Fibroblast of pulmonary artery (primary cell): ENCODE measurements around the gene ARL14EPL.

ENCODE experiments used
- DNase-seq: peaks from one replicate; pipeline ENCODE4 v3.0.0-alpha.2; 2010; ENCODE audit warnings: low read depth
- H3K4me3 ChIP-seq: replicated peaks from 2 replicates; pipeline ENCODE4 v1.5.1; 2011; ENCODE audit warnings: low read depth, mild to moderate bottlenecking, control low read depth, low read length, moderate library complexity
- TF ChIP-seq, protein P1 (sequence below): IDR thresholded peaks from 2 replicates; pipeline ENCODE4 v1.5.1; 2011; ENCODE audit warnings: mild to moderate bottlenecking, control low read depth, low read length, inconsistent platforms; ENCODE audit errors: missing control alignments

Gene ARL14EPL

DNA sequence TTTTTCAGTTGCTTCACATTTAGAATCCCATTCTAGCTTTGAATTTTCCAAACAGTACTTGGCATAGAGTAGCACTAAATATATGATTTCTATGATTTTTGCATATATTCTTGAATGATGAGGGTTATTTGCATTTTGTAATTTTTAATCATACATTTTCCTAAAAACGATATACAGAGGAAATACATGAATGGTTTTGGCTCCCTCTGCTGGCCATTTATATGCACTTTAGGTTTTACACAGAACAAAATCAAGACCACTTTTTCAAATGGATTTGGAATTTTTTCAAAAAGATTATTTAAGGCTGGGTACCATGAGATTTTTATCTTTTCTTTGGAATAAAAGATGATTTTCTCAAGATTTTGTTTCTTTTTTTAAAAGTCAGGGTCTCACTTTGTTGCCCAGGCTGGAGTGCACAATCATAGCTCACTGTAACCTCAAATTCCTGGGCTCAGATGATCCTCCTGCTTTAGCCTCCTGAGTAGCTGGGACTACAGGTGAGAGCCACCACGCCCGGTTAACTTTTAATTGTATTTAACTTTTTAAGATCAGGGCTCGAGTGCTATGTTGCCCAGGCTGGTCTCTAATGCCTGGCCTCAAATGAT, 35.9 kb downstream of the ARL14EPL start:
- DNase-seq, result peak; percentile 80
- TF ChIP-seq, protein P1, sequence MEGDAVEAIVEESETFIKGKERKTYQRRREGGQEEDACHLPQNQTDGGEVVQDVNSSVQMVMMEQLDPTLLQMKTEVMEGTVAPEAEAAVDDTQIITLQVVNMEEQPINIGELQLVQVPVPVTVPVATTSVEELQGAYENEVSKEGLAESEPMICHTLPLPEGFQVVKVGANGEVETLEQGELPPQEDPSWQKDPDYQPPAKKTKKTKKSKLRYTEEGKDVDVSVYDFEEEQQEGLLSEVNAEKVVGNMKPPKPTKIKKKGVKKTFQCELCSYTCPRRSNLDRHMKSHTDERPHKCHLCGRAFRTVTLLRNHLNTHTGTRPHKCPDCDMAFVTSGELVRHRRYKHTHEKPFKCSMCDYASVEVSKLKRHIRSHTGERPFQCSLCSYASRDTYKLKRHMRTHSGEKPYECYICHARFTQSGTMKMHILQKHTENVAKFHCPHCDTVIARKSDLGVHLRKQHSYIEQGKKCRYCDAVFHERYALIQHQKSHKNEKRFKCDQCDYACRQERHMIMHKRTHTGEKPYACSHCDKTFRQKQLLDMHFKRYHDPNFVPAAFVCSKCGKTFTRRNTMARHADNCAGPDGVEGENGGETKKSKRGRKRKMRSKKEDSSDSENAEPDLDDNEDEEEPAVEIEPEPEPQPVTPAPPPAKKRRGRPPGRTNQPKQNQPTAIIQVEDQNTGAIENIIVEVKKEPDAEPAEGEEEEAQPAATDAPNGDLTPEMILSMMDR, result peak; percentile 72
- H3K4me3 ChIP-seq, result no peak overlapping the region

DNA sequence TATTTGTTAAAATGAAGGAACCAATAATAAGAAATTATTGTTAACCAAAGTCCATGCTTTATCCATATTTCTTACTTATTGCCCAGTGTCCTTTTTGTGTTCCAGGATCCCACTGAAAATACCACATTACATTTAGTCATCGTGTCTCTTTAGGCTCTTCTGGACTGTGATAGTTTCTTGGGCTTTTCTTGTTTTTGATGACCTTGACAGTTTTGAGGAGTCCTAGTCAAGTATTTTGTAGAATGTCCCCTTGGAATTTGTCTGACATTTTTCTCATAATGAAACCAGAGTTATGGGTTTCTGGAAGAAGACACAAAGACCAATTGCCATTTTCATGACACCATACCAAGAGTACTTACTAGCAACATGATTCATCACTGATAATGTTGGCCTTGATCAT, 38.9 kb downstream of the ARL14EPL start:
- TF ChIP-seq, protein P1, result no peak
- DNase-seq, result no peak
- no peak overlapping the region for H3K4me3 ChIP-seq

DNA sequence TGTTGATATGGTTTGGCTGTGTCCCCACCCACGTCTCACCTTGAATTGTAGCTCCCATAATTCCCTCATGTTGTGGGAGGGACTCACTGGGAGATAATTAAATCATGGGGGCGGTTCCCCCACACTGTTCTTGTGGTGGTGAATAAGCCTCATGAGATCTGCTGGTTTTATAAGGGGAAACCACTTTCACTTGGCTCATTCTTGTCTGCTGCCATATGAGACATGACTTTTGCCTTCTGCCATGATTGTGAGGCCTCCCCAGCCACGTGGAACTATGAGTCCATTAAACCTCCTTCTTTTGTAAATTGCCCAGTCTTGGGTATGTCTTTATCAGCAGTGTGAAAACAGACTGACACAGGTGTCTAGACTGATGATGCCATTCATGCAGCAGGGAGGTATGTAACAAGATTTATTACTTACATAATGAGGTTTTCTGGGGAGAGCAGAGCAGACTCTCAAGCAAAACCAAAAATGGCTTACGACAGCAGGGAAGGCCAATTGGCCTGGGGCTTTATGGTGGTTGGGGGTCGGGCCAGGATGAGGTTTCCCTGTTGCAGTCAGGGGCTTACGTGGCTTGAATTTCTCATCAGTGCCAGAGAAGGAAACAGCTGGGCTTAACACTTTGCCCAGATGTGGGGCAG, 43.0 kb downstream of the ARL14EPL start:
- TF ChIP-seq, protein P1, result no peak
- no peak overlapping the region for H3K4me3 ChIP-seq

DNA sequence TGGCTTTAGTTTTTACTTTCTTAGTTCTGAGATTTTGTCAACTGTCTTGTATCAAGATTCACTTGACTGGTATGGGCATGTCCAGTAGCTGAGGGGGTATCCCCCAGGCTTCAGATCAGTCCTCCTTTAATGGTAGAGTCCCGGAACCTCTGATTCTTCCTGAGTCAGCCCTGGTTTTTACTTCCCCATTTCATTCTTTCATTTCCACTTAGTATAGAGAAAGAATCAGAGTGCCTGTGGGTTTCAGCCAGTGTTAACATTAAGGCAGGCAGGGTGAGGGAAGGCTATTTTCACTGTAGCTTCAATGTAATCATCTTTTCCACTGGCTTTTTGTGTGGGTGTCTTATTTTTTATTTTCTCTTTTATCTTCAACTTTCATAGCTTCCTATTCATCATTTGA, 44.2 kb downstream of the ARL14EPL start:
- DNase-seq, result no peak
- TF ChIP-seq, protein P1, result no peak
- no peak overlapping the region for H3K4me3 ChIP-seq

More for the DNA sequence above, 43.0 kb downstream of the ARL14EPL start:
- no peak for DNase-seq

DNA sequence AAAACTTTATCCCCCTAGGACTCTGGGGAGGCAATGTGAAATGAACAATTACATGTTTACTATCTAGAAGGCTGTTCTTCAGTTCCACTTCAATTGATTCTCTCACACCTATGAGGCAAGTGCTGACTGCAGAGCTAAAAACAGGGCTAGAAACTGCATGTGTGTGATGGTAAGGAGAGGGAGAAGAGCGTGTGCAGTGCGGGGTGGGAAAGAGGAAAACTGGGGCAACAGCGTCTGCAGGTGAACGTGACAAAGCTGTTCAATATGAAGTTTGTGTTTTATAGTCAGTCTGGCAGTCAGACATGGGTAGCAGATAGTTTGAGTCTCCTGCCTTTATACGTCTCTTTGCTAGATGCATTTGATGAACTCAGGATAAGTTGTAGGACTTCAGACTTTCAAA, 45.9 kb downstream of the ARL14EPL start:
- DNase-seq, result no peak
- H3K4me3 ChIP-seq, result no peak overlapping the region
- TF ChIP-seq, protein P1, result no peak

DNA sequence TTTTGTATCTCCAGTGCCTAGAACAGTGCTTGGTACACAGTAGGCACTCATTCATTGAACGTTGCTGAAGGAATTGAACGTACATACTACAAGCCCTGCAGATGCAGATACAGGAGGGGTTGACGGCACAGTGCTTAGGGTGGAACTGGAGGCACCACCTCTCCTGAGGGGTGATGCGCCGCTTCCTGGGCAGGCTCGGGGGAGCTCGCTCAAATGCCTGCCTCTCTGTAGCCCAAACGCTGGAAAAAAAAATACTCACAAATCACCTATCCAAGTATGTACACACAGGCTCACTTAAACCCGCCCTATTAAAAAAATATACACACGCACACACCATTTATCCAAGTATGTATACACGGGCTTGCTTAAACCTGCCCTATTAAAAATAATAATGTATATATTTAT, 52.0 kb downstream of the ARL14EPL start:
- peak; percentile 38 for DNase-seq
- H3K4me3 ChIP-seq, result peak overlapping the region; percentile 91
- TF ChIP-seq, protein P1, result no peak
